H1 (cell line): ENCODE data around the gene LTBP4. TPM values are rescaled to one million over a fixed set of nuclear protein-coding genes. Genes with fewer than 3 reads are reported as not detected.

ENCODE experiments used
- BCL11A ChIP-seq, 2 experiments: IDR thresholded peaks; one replicate each; pipeline ENCODE4 v1.6.1; 2011; ENCODE audit warnings: low read depth in 2 of 2, low read length in 2 of 2, mild to moderate bottlenecking in 2 of 2
- CTBP2 ChIP-seq: IDR thresholded peaks from 2 replicates; pipeline ENCODE4 v1.7.0; 2011; ENCODE audit warnings: borderline replicate concordance, mild to moderate bottlenecking, moderate library complexity, mixed read lengths, low read length; ENCODE audit not compliant: insufficient read depth, insufficient read length
- GTF2F1 ChIP-seq: IDR thresholded peaks from 2 replicates; pipeline ENCODE4 v1.6.1; 2012; ENCODE audit warnings: low read depth, low read length, improper control_type of control experiment, borderline replicate concordance
- SRF ChIP-seq: IDR thresholded peaks from 2 replicates; pipeline ENCODE4 v1.6.1; 2011; ENCODE audit warnings: mild to moderate bottlenecking, low read depth, low read length, moderate library complexity
- TAF7 ChIP-seq: optimal IDR thresholded peaks from 2 replicates; pipeline ENCODE3; 2011; ENCODE audit warnings: low read depth, mild to moderate bottlenecking, inconsistent platforms, low read length, moderate library complexity, borderline replicate concordance
- polyA plus RNA-seq, 7 experiments: library from polyadenylated mRNA; depleted of rRNA in 3 of 7; stranded (reverse) in 5 of 7; unstranded in 2 of 7; fragments of >200 nt in 5 of 7; fragments of 200-250 nt in 2 of 7; gene quantifications; 1 replicate in 5 of 7; 2 replicates in 1 of 7; 4 replicates in 1 of 7; pipeline versions ENCODE4 v1.2.1 to v1.2.3, GENCODE V29; 2011 to 2013; ENCODE audit warnings: missing spikeins in 2 of 7, mixed read lengths in 2 of 7
- total RNA-seq: library from RNA; stranded (reverse); fragmentation: NEBNext Ultra II Directional; extraction: Animal tissue kit (Norgen Biotek cat#: 25700); gene quantifications from 2 replicates; pipeline ENCODE4 v1.2.1, GENCODE V29; 2021
- TF ChIP-seq, protein P1 (sequence below): fragments of 300-600 bp; sonication (generic); IDR thresholded peaks from 2 replicates; pipeline ENCODE4 v1.7.1; 2012; ENCODE audit warnings: low read length, moderate library complexity, mild to moderate bottlenecking, inconsistent platforms; ENCODE audit not compliant: insufficient replicate concordance

LTBP4 gene
- total and polyA plus RNA-seq, 2 of the 8 experiments (the other 6 are each of a cell fraction or from before 2014, with no cell fraction given), result 54.5 to 77.1 TPM

DNA sequence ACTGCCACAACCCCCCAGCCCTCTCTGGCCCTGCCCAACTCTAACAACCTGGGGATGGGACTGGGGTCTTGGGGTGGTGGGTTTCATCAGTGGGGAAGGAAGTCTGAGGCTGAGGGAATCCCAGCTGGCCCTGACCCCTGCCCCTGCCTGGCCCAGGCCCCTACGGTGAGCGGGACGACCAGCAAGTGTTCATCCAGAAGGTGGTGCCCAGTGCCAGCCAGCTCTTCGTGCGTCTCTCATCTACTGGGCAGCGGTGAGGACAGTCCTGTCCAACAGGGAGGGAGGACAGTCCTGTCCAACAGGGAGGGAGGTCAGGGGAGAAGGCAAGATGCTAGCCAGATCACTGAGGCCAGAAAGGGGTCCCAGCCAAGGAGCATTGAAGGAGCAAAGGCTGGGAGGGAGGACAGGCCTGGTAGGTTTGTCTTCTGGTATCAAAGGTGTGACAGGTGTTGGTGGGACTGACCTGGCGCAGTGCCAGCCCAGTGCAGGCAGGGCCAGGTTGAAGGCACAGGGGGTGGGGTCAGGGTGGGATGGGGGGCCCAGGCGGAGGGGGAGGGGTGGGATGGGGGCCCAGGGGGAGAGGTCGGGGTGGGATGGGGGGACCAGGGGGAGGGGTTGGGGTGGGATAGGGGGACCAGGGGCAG is 12.1 kb upstream of the LTBP4 start (continued):
- TF ChIP-seq, protein P1, sequence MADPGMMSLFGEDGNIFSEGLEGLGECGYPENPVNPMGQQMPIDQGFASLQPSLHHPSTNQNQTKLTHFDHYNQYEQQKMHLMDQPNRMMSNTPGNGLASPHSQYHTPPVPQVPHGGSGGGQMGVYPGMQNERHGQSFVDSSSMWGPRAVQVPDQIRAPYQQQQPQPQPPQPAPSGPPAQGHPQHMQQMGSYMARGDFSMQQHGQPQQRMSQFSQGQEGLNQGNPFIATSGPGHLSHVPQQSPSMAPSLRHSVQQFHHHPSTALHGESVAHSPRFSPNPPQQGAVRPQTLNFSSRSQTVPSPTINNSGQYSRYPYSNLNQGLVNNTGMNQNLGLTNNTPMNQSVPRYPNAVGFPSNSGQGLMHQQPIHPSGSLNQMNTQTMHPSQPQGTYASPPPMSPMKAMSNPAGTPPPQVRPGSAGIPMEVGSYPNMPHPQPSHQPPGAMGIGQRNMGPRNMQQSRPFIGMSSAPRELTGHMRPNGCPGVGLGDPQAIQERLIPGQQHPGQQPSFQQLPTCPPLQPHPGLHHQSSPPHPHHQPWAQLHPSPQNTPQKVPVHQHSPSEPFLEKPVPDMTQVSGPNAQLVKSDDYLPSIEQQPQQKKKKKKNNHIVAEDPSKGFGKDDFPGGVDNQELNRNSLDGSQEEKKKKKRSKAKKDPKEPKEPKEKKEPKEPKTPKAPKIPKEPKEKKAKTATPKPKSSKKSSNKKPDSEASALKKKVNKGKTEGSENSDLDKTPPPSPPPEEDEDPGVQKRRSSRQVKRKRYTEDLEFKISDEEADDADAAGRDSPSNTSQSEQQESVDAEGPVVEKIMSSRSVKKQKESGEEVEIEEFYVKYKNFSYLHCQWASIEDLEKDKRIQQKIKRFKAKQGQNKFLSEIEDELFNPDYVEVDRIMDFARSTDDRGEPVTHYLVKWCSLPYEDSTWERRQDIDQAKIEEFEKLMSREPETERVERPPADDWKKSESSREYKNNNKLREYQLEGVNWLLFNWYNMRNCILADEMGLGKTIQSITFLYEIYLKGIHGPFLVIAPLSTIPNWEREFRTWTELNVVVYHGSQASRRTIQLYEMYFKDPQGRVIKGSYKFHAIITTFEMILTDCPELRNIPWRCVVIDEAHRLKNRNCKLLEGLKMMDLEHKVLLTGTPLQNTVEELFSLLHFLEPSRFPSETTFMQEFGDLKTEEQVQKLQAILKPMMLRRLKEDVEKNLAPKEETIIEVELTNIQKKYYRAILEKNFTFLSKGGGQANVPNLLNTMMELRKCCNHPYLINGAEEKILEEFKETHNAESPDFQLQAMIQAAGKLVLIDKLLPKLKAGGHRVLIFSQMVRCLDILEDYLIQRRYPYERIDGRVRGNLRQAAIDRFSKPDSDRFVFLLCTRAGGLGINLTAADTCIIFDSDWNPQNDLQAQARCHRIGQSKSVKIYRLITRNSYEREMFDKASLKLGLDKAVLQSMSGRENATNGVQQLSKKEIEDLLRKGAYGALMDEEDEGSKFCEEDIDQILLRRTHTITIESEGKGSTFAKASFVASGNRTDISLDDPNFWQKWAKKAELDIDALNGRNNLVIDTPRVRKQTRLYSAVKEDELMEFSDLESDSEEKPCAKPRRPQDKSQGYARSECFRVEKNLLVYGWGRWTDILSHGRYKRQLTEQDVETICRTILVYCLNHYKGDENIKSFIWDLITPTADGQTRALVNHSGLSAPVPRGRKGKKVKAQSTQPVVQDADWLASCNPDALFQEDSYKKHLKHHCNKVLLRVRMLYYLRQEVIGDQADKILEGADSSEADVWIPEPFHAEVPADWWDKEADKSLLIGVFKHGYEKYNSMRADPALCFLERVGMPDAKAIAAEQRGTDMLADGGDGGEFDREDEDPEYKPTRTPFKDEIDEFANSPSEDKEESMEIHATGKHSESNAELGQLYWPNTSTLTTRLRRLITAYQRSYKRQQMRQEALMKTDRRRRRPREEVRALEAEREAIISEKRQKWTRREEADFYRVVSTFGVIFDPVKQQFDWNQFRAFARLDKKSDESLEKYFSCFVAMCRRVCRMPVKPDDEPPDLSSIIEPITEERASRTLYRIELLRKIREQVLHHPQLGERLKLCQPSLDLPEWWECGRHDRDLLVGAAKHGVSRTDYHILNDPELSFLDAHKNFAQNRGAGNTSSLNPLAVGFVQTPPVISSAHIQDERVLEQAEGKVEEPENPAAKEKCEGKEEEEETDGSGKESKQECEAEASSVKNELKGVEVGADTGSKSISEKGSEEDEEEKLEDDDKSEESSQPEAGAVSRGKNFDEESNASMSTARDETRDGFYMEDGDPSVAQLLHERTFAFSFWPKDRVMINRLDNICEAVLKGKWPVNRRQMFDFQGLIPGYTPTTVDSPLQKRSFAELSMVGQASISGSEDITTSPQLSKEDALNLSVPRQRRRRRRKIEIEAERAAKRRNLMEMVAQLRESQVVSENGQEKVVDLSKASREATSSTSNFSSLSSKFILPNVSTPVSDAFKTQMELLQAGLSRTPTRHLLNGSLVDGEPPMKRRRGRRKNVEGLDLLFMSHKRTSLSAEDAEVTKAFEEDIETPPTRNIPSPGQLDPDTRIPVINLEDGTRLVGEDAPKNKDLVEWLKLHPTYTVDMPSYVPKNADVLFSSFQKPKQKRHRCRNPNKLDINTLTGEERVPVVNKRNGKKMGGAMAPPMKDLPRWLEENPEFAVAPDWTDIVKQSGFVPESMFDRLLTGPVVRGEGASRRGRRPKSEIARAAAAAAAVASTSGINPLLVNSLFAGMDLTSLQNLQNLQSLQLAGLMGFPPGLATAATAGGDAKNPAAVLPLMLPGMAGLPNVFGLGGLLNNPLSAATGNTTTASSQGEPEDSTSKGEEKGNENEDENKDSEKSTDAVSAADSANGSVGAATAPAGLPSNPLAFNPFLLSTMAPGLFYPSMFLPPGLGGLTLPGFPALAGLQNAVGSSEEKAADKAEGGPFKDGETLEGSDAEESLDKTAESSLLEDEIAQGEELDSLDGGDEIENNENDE, result no peak
- no peak for TF ChIP-seq SRF
- TF ChIP-seq CTBP2, result no peak
- no peak for TF ChIP-seq GTF2F1
- TF ChIP-seq TAF7, result no peak
- no peak for TF ChIP-seq BCL11A (IDR thresholded peaks at IDR 0.05; ENCODE audit: low read depth in 2 of 2, low read length in 2 of 2)
